ENCODE measurements around the gene IRF4.

DNA sequence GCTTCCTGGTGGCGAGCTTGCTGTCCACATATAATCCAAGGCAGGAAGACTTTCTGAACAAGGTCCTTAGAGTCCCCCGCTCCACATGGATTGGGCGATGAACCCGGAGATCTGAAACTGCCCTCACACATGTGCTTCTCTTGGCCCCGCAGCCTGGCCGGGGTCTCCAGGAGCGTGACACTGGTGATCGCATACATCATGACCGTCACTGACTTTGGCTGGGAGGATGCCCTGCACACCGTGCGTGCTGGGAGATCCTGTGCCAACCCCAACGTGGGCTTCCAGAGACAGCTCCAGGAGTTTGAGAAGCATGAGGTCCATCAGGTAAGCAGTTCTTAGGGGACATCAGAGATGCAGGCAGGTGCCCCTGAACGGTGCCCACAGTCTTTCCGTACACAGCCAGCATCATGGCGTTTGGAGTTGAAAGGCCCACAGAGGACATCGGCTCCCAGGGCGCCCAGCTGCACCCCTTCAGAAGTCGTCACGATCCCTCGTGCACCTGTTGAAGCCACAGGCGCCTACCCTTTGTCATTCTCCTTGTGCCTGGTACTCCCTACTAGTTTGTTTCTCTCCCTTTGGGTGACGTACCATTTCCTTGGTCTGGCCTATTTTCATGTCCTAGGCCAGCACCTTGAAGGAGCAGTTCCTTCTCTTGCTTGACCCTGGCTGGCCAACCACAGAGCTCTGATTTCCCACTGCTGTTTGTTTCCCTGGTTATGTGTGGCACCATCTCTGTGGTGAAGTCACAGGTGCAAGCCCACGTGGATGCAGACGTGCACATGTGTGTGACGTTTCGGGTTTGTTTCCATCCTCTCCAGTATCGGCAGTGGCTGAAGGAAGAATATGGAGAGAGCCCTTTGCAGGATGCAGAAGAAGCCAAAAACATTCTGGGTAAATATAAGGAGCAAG, 43.3 kb upstream of the IRF4 start:
- TF ChIP-seq, protein P1, sequence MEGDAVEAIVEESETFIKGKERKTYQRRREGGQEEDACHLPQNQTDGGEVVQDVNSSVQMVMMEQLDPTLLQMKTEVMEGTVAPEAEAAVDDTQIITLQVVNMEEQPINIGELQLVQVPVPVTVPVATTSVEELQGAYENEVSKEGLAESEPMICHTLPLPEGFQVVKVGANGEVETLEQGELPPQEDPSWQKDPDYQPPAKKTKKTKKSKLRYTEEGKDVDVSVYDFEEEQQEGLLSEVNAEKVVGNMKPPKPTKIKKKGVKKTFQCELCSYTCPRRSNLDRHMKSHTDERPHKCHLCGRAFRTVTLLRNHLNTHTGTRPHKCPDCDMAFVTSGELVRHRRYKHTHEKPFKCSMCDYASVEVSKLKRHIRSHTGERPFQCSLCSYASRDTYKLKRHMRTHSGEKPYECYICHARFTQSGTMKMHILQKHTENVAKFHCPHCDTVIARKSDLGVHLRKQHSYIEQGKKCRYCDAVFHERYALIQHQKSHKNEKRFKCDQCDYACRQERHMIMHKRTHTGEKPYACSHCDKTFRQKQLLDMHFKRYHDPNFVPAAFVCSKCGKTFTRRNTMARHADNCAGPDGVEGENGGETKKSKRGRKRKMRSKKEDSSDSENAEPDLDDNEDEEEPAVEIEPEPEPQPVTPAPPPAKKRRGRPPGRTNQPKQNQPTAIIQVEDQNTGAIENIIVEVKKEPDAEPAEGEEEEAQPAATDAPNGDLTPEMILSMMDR (IDR thresholded peaks at IDR 0.05; ENCODE audit: low read depth, low read length): no peak
- no peak for TF ChIP-seq EZH2phosphoT487 (IDR thresholded peaks at IDR 0.05; ENCODE audit: low read depth)

Measured in OCI-LY3 (cell line).